ENCODE data around the gene CFL1.

- TF ChIP-seq CTCF (IDR thresholded peaks at IDR 0.05; ENCODE audit: low read depth, low read length, poor library complexity, severe bottlenecking) (no peak), EZH2phosphoT487 (IDR thresholded peaks at IDR 0.05; ENCODE audit: borderline replicate concordance, low read length) (no peak)
Measured at GRCh38 chr11:65869643-65870306, 11.8 kb upstream of the CFL1 start.
